COLO829 (cell line): ENCODE results near the gene ELAVL4.

Experiments used
- DNase-seq: peaks from one replicate; pipeline ENCODE4 v3.0.0; 2012; ENCODE audit warnings: low spot score

Gene ELAVL4

GRCh38 chr1:50108497-50109059 lies at the start of gene ELAVL4:
TSS of gene ELAVL4 (plus strand) at chr1:50108920. CDS start at chr1:50109190, 270 bp downstream.
- no peak for DNase-seq

- no peak for DNase-seq
Measured at GRCh38 chr1:50060279-50060678, 48.4 kb upstream of the ELAVL4 start.

DNA sequence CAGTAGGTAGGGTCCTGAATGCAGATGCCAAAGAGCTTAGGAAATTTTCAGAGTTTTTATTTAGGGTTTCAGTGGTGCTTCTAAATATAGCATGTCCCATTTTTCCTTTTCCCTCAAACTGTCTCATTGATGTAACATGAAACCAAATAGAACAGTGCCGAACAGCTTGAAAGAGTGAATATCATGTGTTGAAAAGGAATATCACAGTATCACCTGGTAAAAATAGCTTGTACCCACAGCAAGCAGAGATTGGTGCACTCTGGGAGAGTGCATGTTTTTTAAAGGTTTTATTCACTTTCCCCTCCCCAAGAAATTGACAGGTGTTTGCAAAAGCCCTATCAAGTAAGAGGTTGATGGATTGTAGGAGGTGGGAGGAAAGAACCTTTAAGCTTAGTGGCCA lies 41.9 kb upstream of the ELAVL4 start:
- DNase-seq: no peak

DNA sequence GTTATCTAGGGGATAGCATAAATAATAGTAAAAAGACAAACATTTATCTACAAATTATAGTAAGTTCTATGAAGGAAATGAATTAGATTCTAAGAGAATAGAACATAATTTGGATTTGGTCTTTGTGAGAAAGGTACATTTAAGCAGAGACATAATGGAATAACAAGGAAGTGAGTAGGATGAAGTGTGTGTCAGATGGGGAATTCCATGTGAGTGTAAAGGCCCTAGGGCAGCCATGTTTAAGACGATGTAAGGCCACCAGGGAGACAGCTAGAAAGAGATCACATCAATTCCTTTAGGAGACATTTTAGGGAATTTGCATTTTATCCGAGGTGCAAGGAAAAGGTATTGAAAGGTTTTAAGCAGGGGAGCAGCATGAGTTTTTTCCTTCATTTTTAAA lies 33.8 kb upstream of the ELAVL4 start:
- DNase-seq: no peak

GRCh38 chr1:50077273-50077672 lies 31.4 kb upstream of the ELAVL4 start:
- no peak for DNase-seq

DNA sequence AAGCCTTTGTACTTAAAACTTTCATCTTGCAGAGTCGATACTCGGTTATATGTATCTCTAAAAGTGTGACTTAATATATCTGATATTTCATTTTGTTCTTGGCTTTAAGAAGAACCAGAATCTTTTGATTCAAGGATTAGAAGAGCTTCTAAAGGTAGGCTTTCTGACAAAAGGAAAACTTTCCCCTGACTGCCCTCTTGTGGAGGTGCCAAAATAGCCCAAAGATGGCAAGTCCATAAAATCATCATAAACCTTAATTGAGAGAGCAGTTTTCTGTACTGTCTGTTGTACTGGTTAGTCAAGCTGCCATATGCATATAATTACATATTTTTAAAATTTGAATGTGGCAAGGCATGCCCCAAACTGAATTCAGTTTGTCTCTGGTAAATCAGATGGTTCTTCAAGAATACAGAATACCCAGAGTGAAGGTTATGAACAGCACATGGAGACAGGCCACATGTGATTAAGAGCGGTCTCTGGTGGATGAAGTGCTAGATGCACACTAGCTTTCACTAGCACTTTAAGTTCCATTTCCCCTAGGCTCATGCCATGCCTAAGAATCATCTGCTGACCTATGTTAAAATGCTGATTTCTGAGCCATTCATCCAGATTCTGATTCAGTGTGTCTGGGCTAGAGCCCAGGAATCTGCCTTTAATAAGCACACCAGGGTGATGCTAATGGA lies 27.7 kb upstream of the ELAVL4 start:
- peak; percentile 13 for DNase-seq

DNA sequence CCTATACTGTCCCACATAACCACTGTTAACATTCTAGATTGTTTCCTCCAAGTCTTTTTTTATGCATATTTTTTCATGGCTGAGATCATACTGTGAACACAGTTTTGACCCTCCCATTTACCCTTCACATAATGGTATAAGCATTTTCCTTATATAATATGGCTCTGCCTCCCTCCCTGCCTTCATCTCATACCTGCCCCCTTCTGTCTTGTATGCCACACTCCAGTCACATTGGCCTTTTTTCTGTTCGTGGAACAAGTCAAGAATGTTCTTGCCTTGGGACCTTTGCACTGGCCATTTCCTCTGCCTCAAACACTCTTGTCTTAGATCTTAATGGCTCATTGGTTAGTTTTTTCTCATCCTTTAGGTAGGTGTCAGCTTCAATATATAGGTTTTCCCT lies 24.3 kb upstream of the ELAVL4 start:
- no peak for DNase-seq

DNA sequence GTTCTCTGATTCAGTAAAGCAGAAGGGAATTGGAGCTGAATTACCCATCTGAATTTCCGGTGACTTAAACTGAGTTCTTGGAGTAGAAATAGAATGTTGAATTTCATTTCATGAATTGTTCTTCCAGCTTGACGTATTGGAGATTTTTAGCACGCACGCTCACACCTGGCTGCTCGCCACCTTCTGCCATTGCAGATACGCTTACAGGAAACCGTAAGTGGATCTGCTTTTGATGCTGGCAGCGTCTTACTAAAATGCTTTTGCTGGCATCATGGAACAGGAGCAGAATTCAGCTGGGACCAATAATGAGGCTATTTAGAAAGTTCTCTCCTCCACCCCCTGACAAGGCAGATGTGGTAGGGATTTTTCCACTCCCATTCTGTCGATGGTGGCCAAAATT lies 17.7 kb upstream of the ELAVL4 start:
- DNase-seq: no peak

- no peak for DNase-seq
Measured at GRCh38 chr1:50095716-50096115, 13.0 kb upstream of the ELAVL4 start.

DNA sequence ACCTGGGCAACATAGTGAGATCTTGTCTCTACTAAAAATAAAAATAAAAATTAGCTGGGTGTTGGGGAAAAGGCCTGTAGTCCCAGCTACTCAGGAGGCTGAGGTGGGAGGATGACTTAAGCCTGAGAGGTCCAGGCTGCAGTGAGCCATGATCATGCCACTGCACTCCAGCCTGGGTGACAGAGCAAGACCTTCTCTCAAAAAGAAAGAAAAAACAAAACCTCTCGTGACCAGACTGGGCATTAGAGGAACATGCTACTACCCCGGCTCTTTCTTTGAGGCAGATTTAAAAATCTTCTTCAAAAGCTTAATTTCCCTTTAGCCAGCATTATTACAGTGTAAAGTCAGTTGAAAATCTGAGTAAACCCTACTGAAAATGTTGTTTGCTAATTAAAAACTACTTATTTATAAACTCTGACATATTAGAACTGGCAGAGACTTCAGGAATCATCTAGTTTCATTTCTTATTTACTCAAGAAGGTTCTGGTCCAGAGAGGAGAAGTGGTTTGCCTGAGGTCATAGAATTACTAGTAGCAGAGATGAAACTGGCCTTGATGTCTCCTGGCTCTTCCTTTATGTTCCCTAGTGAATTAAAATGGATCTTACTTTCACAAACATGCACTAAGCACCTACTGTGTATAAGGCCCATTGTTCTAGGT lies 11.6 kb upstream of the ELAVL4 start:
- DNase-seq: no peak

- DNase-seq: no peak
Measured at GRCh38 chr1:50097791-50098190, 10.9 kb upstream of the ELAVL4 start.

DNA sequence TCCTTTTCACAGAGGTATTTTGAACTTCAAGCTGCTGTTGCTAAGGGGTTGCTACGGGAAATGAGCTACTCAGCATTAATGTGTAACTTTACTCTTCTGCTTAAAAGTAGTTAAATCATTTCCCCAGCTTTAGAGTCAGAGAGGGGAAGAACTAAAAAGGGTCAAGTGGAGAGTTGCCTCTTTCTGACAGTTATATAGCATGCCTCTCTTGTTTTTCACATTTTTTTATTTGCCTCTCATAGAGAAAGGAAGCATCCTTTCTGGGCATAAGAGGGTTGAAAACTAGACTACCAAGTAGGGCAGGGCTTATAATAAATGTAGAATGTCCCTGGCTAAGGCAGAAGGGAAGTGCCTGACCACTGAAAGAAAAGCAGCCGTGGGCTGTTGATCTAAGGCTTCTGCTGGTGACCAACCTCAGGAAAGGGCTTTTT lies 10.1 kb upstream of the ELAVL4 start:
- DNase-seq: no peak

DNA sequence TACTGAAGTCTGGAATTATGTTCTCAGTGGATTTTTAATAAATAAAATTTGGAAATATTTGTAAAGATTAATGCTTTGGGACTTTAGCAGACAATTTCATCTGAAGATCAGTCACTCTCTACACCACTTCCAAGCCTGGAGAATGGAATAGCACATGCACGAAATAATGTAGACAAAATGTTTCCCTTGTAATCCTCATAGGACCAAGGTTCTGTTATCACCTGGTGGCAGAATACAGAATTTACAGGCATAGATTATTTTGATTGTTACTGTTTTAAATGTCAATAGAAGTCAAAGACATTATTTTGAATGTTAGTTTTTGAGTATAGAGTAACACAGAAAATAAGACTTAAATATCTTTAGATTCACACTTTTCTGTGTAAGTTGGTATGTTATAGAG lies 9.1 kb upstream of the ELAVL4 start:
- DNase-seq: no peak

GRCh38 chr1:50103615-50104081 lies 5.1 kb upstream of the ELAVL4 start:
- DNase-seq: no peak

DNA sequence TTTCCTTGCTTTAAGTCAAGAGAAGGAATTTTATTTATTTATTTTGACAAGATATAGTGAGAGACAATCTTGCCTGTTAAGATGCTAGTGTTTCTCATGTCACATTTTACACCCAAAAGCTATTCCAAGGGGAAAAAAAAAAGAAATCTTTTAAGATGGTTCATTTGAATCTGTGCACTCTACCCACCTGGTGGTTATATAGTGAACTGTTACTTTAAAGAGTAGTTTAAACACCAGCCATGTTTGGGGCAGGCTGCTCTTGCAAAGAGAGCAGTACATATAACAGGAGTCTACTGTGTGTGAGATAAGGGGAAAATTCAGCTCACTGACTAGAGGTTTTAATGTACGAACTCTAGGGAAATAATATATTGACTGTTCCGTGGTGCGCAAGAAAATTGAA lies 3.3 kb upstream of the ELAVL4 start:
- DNase-seq: no peak

- DNase-seq: no peak
Measured at GRCh38 chr1:50106095-50106761, 2.5 kb upstream of the ELAVL4 start.

- DNase-seq: no peak
Measured at GRCh38 chr1:50109116-50109515, 396 bp downstream of the ELAVL4 start.

DNA sequence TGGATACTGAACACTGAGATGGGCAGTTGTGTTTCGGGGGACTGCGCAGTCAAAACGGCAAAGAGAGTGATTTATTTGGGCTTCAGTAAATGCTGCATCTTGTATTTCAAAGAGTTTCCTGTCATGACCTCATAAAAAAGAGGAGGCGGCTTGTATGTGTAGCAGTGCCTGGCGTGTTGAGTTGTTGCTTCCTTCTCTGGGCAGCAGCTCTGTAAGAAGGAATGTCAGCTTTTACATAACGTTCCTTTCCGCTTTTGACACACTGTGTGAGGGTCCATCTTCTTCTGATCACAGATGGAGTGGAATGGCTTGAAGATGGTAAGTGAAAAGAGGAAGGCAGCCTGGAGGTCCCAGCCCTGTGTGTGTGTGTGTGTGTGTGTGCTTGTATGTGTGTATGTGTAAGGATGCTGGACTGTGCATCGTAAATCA lies 941 bp downstream of the ELAVL4 start:
- DNase-seq: peak; percentile 2

- DNase-seq: no peak
Measured at GRCh38 chr1:50110151-50110550, 1.4 kb downstream of the ELAVL4 start.

- DNase-seq: no peak
Measured at GRCh38 chr1:50110656-50111055, 1.9 kb downstream of the ELAVL4 start.

- DNase-seq: no peak
Measured at GRCh38 chr1:50111503-50111902, 2.8 kb downstream of the ELAVL4 start.

DNA sequence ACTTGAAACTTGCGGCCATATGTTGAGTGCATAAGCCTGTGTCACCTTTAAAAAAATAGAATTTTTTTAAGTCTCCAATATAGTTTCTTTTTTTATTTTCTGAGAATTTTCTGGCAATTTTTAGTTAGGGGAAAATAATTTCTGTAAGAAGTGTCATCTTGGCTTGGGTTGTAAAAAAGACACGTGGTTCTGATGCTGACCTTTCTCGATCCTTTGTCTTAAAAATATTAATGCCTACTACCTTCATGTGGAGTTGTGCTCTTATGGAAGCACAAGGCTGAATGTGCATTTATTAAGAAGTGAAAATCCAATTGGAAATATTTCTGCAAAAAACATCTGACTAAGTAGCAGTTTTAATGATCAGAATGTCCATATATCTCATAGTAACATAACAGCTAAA lies 3.5 kb downstream of the ELAVL4 start:
- DNase-seq: no peak

DNA sequence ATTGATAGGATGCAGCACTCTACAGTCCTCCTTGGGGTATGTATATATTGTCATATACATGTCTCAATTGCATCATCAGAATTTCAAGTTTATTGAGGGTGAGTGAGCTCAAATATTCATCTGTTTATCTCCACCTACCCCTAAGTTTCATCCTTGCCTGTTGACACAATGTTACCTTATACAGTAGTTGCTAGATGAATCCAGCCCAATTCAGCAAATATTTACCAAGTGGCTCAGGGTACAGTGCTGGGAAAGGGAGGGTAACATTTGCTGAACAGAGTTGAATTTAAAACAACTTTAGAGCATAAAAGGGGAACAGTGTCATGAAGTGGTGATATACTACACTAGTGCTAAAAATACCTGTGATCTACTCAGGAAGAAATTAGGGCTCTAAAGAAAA lies 14.4 kb downstream of the ELAVL4 start:
- DNase-seq: no peak
